GM12878 (cell line): ENCODE results near the gene IL16. TPM values are rescaled to one million over a fixed set of nuclear protein-coding genes. Genes with fewer than 3 reads are reported as not detected.

ENCODE experiments used
- BCL11A ChIP-seq: IDR thresholded peaks from 2 replicates; pipeline ENCODE4 v1.6.1; 2011; ENCODE audit warnings: low read depth, low read length
- BCLAF1 ChIP-seq: fragments of 450-650 bp; IDR thresholded peaks from 2 replicates; pipeline ENCODE4 v1.6.1; 2017; ENCODE audit warnings: antibody characterized with exemption, mild to moderate bottlenecking, moderate library complexity
- BRCA1 ChIP-seq: IDR thresholded peaks from 2 replicates; pipeline ENCODE4 v1.6.1; 2011; ENCODE audit warnings: low read depth, low read length, improper control_type of control experiment
- CBX5 ChIP-seq: sonication (generic); IDR thresholded peaks from 2 replicates; pipeline ENCODE4 v1.6.1; 2016; ENCODE audit warnings: low read depth, moderate library complexity, mild to moderate bottlenecking, inconsistent platforms
- CTCF ChIP-seq, 3 experiments: IDR thresholded peaks in 2 of 3; conservative IDR thresholded peaks in 1 of 3; 2 replicates each; pipeline ENCODE4 v1.5.1; 2011; ENCODE audit warnings: low read depth in 3 of 3, low read length in 3 of 3, mild to moderate bottlenecking in 3 of 3, control low read depth in 2 of 3, moderate library complexity in 2 of 3, inconsistent platforms in 1 of 3, mixed read lengths in 1 of 3; ENCODE audit not compliant: control insufficient read depth in 2 of 3, insufficient read depth in 1 of 3; ENCODE audit errors: extremely low read depth in 1 of 3
- E2F4 ChIP-seq: IDR thresholded peaks from 2 replicates; pipeline ENCODE4 v1.6.1; 2012; ENCODE audit warnings: low read depth, low read length, improper control_type of control experiment
- ELK1 ChIP-seq: IDR thresholded peaks from 2 replicates; pipeline ENCODE4 v1.6.1; 2012; ENCODE audit warnings: low read depth, low read length, improper control_type of control experiment
- GATAD2B ChIP-seq: fragments of 450-650 bp; conservative IDR thresholded peaks from 2 replicates; pipeline ENCODE4 v1.6.1; 2017; ENCODE audit warnings: low read depth, mild to moderate bottlenecking, moderate library complexity
- HDAC6 ChIP-seq: fragments of 200-600 bp; sonication (generic); IDR thresholded peaks from one replicate; pipeline ENCODE4 v1.8.0; 2017; ENCODE audit warnings: antibody characterized with exemption; ENCODE audit not compliant: unreplicated experiment
- MTA3 ChIP-seq: IDR thresholded peaks from 2 replicates; pipeline ENCODE4 v1.6.1; 2012; ENCODE audit warnings: low read length, inconsistent platforms, borderline replicate concordance
- PAX5 ChIP-seq: IDR thresholded peaks from 2 replicates; pipeline ENCODE4 v1.6.1; 2011; ENCODE audit warnings: low read depth, low read length, borderline replicate concordance
- PAX8 ChIP-seq: fragments of 450-650 bp; IDR thresholded peaks from 2 replicates; pipeline ENCODE4 v1.6.1; 2017; ENCODE audit warnings: mild to moderate bottlenecking, moderate library complexity
- POLR2A ChIP-seq: IDR thresholded peaks from 2 replicates; pipeline ENCODE4 v1.6.1; 2011; ENCODE audit warnings: low read depth, mild to moderate bottlenecking, low read length
- RAD21 ChIP-seq: IDR thresholded peaks from 2 replicates; pipeline ENCODE4 v1.6.1; 2011; ENCODE audit warnings: mild to moderate bottlenecking, low read depth, low read length, moderate library complexity; ENCODE audit not compliant: insufficient read depth
- RFX5 ChIP-seq: IDR thresholded peaks from 2 replicates; pipeline ENCODE4 v1.6.1; 2011; ENCODE audit warnings: low read depth, low read length, improper control_type of control experiment
- SIX5 ChIP-seq: IDR thresholded peaks from 2 replicates; pipeline ENCODE4 v1.6.1; 2011; ENCODE audit warnings: mild to moderate bottlenecking, low read depth, low read length, moderate library complexity; ENCODE audit not compliant: severe bottlenecking
- SMAD1 ChIP-seq: fragments of 450-650 bp; IDR thresholded peaks from 2 replicates; pipeline ENCODE4 v1.6.1; 2018; ENCODE audit warnings: mild to moderate bottlenecking, low read depth; ENCODE audit not compliant: partially characterized antibody
- SMC3 ChIP-seq: IDR thresholded peaks from 2 replicates; pipeline ENCODE4 v1.6.1; 2011; ENCODE audit warnings: low read length, improper control_type of control experiment, borderline replicate concordance
- SPI1 ChIP-seq: IDR thresholded peaks from 2 replicates; pipeline ENCODE4 v1.6.1; 2011; ENCODE audit warnings: low read depth, mild to moderate bottlenecking, low read length, moderate library complexity, borderline replicate concordance; ENCODE audit not compliant: insufficient read depth
- STAT1 ChIP-seq: fragments of 450-650 bp; conservative IDR thresholded peaks from 2 replicates; pipeline ENCODE4 v1.6.1; 2014; ENCODE audit warnings: antibody characterized with exemption, mild to moderate bottlenecking
- TARDBP ChIP-seq: IDR thresholded peaks from 2 replicates; pipeline ENCODE4 v1.6.1; 2016; ENCODE audit warnings: borderline replicate concordance
- TBL1XR1 ChIP-seq: IDR thresholded peaks from 2 replicates; pipeline ENCODE4 v1.6.1; 2012; ENCODE audit warnings: low read depth, low read length, improper control_type of control experiment
- ZNF217 ChIP-seq: fragments of 450-650 bp; IDR thresholded peaks from 2 replicates; pipeline ENCODE4 v1.6.1; 2017; ENCODE audit warnings: antibody characterized with exemption, mild to moderate bottlenecking
- ZNF274 ChIP-seq: IDR thresholded peaks from one replicate; pipeline ENCODE4 v1.8.0; 2011; ENCODE audit not compliant: insufficient read length, insufficient read depth
- ZSCAN29 ChIP-seq: fragments of 450-650 bp; IDR thresholded peaks from 2 replicates; pipeline ENCODE4 v1.6.1; 2017; ENCODE audit warnings: mild to moderate bottlenecking, moderate library complexity
- ZZZ3 ChIP-seq: IDR thresholded peaks from 2 replicates; pipeline ENCODE4 v1.6.1; 2011; ENCODE audit warnings: low read depth; ENCODE audit not compliant: control insufficient read depth, insufficient read length
- polyA plus RNA-seq, 11 experiments: library from polyadenylated mRNA; depleted of rRNA in 4 of 11; unstranded in 6 of 11; stranded (reverse) in 5 of 11; fragments of >200 nt; fragmentation: Nextera tagmentation in 4 of 11; fragmentation: Illumina TruSeq in 1 of 11; extraction: Ambion mirVana in 4 of 11; extraction: Trizol in 1 of 11; gene quantifications; 1 replicate in 1 of 11; 2 replicates in 10 of 11; pipeline versions ENCODE4 v1.2.1 to v1.2.3, GENCODE V29; 2011 to 2016; ENCODE audit warnings: inconsistent platforms in 2 of 11, missing spikeins in 2 of 11, low read depth in 1 of 11
- total RNA-seq, 4 experiments: library from RNA; depleted of rRNA in 3 of 4; stranded (reverse); fragments of >200 nt in 3 of 4; fragmentation: Illumina TruSeq in 1 of 4; extraction: Trizol in 1 of 4; gene quantifications; 2 replicates each; pipeline versions ENCODE4 v1.2.1 to v1.2.3, GENCODE V29; 2013 to 2021

IL16 gene
- total and polyA plus RNA-seq, 10 of the 15 experiments (the other 5 are each of a cell fraction or from before 2014, with no cell fraction given) = 21.7 to 206 (median 44.5) TPM

GRCh38 chr15:81296673-81297072, 100.0 kb downstream of the IL16 start (continued):
- TF ChIP-seq CTCF (IDR thresholded peaks at IDR 0.05 in 2 of 3, conservative IDR thresholded peaks at IDR 0.05 in 1 of 3; ENCODE audit: control insufficient read depth in 2 of 3, extremely low read depth in 1 of 3, insufficient read depth in 1 of 3, low read depth in 3 of 3, low read length in 3 of 3) (no peak), CBX5 (no peak), SMAD1 (peak; percentile 28), E2F4 (no peak), ZNF217 (no peak), TBL1XR1 (peak; percentile 96), POLR2A (peak; percentile 79), SPI1 (peak; percentile 79; the same call in 1 of the 2 replicates), GATAD2B (no peak), HDAC6 (no peak), SIX5 (no peak), PAX5 (peak; percentile 87), BCL11A (peak; percentile 84), MTA3 (no peak), BCLAF1 (no peak), ELK1 (peak; percentile 51; the same call in 1 of the 2 replicates), RAD21 (peak; percentile 19; the same call in 1 of the 2 replicates), STAT1 (0 out of 2 replicates have a peak, but pooled peaks have one; percentile 26), ZSCAN29 (no peak), TARDBP (0 out of 2 replicates have a peak, but pooled peaks have one; percentile 36), PAX8 (no peak), BRCA1 (no peak), RFX5 (no peak), ZZZ3 (no peak), SMC3 (no peak; the same call in 1 of the 2 replicates), ZNF274 (no peak)
